Astrocyte of the cerebellum (primary cell): ENCODE measurements around the gene VWA3B.
A peak's percentile ranks its signal among the peaks of the same experiment; 100 is the strongest.

Experiments
- DNase-seq: peaks from one replicate; pipeline ENCODE4 v3.0.0-alpha.2; 2011; ENCODE audit warnings: low read depth
- H3K4me3 ChIP-seq: 2 replicates; pipeline ENCODE4 v1.5.1; 2011; ENCODE audit warnings: mild to moderate bottlenecking, low read depth, low read length, moderate library complexity
- in situ Hi-C: cut with HindIII; loops from 2 replicates; pipeline ENCODE4 v1.10.0; 2017; ENCODE audit warnings: low sequenced_read_pairs
- TF ChIP-seq, protein P1 (sequence below): IDR thresholded peaks from 2 replicates; pipeline ENCODE4 v1.5.1; 2012; ENCODE audit warnings: low read length, low read depth, moderate library complexity, mild to moderate bottlenecking; ENCODE audit errors: missing control alignments

Gene VWA3B

DNA sequence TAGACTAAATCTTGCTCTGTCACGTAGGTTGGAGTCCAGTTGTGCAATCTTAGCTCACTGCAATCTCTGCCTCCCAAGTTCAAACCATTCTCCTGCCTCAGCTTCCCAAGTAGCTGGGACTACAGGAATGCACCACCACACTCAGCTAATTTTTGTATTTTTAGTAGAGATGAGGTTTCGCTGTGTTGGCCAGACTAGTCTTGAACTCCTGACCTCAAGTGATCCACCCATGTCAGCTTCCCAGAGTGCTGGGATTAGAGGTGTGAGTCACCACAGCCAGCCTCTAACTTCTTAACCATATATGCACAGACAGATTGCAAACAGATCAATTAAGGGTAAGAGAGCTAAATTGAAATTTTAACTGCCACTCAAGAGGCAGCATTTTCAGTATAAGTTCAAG lies 237.2 kb downstream of the VWA3B start:
- in situ Hi-C loops = no loop called here
- TF ChIP-seq, protein P1, sequence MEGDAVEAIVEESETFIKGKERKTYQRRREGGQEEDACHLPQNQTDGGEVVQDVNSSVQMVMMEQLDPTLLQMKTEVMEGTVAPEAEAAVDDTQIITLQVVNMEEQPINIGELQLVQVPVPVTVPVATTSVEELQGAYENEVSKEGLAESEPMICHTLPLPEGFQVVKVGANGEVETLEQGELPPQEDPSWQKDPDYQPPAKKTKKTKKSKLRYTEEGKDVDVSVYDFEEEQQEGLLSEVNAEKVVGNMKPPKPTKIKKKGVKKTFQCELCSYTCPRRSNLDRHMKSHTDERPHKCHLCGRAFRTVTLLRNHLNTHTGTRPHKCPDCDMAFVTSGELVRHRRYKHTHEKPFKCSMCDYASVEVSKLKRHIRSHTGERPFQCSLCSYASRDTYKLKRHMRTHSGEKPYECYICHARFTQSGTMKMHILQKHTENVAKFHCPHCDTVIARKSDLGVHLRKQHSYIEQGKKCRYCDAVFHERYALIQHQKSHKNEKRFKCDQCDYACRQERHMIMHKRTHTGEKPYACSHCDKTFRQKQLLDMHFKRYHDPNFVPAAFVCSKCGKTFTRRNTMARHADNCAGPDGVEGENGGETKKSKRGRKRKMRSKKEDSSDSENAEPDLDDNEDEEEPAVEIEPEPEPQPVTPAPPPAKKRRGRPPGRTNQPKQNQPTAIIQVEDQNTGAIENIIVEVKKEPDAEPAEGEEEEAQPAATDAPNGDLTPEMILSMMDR = no peak
- H3K4me3 ChIP-seq = no peak overlapping the region
- DNase-seq = no peak

DNA sequence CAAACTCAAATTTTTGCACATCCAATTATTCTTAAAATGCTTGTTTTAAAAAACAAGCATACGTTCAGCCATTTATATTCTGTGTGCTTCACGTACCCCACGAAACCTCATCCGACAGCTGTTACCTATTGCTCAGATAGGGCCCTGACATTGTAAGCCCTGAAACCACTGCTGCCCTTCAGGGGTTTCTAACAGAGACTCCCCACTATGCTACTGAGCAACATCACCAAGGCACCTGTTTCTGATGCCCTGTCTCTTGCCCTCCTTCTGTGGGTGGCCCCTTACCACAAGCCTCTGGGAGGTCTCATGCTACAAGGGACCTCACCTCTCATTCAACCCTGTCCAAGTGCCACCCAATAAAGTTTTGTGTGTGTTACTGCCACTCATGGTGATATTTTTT lies 240.8 kb downstream of the VWA3B start:
- in situ Hi-C loops = no loop called here
- TF ChIP-seq, protein P1 = no peak
- DNase-seq = no peak
- H3K4me3 ChIP-seq = no peak overlapping the region

DNA sequence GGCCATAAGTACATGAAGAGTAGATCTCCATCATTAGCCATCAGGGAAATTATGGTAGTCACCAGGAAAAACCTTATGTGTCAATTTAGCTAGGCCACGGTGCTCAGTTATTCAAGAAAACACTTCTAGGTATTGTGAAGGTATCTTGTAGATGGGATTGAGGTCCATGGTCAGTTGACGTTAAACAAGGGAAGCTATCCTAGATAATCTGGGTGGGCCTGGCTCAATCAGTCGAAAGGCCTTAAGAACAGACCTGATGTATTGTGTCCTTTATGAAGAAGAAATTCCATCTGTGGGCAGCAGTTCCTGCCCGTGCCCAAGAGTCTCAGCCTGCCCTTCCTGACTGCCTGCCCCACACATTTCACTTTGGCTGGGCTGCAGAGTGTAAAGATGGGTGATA lies 242.6 kb downstream of the VWA3B start:
- H3K4me3 ChIP-seq = no peak overlapping the region
- TF ChIP-seq, protein P1 = no peak
- in situ Hi-C loops = no loop called here
- no peak for DNase-seq

GRCh38 chr2:98332989-98333388 lies 246.0 kb downstream of the VWA3B start:
- in situ Hi-C loops = no loop called here
- H3K4me3 ChIP-seq = no peak overlapping the region
- TF ChIP-seq, protein P1 = no peak
- no peak for DNase-seq

- DNase-seq = no peak
- in situ Hi-C loops = no loop called here
- no peak overlapping the region for H3K4me3 ChIP-seq
- TF ChIP-seq, protein P1 = no peak
Observed at GRCh38 chr2:98333922-98334321, 247.0 kb downstream of the VWA3B start.

- H3K4me3 ChIP-seq = no peak overlapping the region
- DNase-seq = peak; percentile 63
- in situ Hi-C loops = no loop called here
- TF ChIP-seq, protein P1 = no peak
Observed at GRCh38 chr2:98334439-98335078, 247.6 kb downstream of the VWA3B start.
